GM23248 (cell line): ENCODE data around the gene ACER3.

Experiments
- EZH2 ChIP-seq: fragments of 200-600 bp; sonication (generic); IDR thresholded peaks from 2 replicates; pipeline ENCODE4 v1.6.1; 2018; ENCODE audit warnings: antibody characterized with exemption, mild to moderate bottlenecking; ENCODE audit not compliant: insufficient read depth, poor library complexity, severe bottlenecking
- EZH2phosphoT487 ChIP-seq: fragments of 200-600 bp; sonication (generic); IDR thresholded peaks from 2 replicates; pipeline ENCODE4 v1.6.1; 2018; ENCODE audit warnings: antibody characterized with exemption, moderate library complexity, mild to moderate bottlenecking, low read depth; ENCODE audit not compliant: insufficient read depth

GRCh38 chr11:77026743-77027142, 166.0 kb downstream of the ACER3 start:
- TF ChIP-seq EZH2 = no peak
- no peak for TF ChIP-seq EZH2phosphoT487
